ENCODE results near the gene ZSCAN23.
A peak's percentile ranks its signal among the peaks of the same experiment; 100 is the strongest.
"Not testable (repeated sequence)": the region's sequence is repeated elsewhere in the genome, so short reads cannot be mapped to it uniquely, and the experiment has no call there.

Gene ZSCAN23

DNA sequence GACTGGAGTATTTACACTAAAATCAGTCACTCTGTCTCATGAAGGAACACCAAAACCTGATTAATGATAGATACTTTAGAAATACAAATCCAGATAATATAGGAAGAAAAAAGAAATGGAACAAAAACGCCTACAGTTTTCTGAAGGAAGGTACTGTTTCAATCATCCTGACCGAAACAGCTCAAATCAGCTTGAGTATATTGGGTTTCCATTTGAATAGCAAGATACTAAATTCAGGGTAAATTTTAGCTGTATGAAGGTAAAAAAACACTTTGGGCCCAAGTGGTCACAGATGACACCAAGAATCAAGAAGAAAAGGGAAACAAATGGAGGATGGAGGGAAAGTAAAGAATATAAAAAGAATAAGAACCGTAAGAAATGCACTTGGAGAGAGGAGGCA is 6.9 kb downstream of the ZSCAN23 start:
- no peak for DNase-seq

DNA sequence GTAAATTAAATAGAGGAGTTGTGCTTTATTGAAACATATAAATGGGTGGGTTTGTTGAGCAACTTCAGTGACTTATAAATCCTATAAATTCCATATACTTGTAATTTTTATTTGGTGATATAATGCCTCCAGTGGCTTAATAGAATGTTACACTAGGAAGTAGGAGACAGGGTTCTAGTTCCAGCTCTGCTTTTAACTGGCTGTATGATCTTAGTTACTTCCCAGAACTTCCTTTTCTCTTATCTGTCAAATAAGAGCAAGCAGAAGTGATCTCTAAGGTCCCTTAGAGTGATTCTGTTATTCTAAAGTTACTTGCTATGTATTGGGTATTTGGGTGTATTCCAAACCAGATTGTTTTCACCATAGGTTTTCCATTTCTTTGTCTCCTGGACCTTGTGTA is 10.2 kb downstream of the ZSCAN23 start:
- no peak for DNase-seq

DNA sequence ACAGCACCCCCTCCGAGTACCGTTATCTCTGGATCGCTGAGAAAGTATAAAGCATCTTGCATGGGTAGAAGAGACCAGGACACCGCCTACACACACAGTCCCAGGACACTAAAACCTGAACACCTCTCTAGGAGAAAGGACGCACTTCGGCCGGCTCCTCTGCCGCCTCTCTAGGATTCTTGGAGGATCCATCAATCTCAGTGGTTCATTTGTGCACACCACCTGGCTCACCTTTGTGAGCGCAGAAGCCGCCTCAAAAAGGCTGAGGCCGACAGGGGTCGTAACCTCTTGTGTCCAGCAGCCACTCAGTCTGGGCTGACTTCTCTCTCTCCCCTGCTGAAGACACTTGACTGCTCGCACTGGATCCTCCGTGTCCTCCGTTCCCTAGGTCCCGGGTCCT is 13.5 kb downstream of the ZSCAN23 start:
- DNase-seq, result no peak

DNA sequence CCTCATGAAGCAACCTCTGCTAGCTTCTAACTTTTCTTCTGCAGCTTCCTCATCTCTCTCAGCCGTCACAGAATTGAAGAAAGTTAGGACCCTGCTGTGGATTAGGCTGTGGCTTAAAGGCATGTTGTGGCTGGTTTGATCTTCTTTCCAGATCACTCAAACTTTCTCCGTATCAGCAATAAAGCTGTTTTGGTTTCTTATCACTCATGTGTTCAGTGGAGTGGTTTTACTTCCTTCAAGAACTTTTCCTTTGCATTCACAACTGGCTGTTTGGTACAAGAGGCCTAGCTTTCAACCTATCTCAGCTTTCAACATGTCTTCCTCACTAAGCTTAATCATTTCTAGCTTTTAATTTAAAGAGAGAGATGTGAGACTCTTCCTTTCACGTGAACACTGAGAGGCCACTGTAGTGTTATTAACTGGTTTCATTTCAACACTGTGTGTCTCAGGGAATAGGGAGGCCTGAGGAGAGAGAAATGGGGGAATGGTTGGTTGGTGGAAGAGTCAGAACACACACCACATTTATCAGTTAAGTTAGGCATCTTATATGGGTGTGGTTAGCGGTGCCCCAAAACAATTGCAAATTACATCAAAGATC is 17.2 kb downstream of the ZSCAN23 start:
- no peak for DNase-seq

DNA sequence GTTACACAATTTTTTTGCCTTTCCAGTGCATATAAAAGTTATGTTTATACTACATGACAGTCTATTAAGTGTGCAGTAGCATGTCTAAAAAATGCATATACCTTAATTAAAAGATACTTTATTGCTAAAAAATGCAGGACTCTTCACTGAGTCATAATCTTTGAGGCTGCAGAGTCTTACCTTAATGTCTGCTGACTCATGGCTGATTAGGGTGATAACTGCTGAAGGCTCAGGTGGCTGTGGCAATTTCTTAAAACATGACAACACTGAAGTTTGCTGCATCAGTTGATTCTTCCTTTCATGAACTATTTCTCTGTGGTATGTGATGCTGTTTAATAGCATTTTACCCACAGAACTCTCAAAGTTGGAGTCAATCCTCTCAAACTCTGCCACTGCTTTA is 19.1 kb downstream of the ZSCAN23 start:
- DNase-seq, result no peak

DNA sequence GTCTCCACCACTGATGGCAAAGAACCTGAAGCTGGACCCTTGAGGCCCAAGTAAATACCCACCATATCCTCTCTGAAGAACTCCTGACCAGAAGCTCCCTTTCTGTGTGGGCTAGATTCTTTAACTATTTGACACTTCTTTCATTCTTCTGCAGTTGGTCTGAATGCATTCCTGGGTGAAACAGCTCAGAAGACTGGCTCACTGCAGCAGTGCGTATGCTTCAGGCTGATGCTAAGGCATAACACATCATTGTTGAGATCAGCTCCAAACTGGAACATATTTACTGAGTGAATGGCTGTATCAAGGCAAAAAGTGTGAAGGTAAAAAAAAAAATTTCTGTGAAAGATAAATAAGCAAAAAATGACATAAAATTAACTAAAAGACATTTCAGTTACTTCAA is 19.7 kb downstream of the ZSCAN23 start:
- no peak for DNase-seq

DNA sequence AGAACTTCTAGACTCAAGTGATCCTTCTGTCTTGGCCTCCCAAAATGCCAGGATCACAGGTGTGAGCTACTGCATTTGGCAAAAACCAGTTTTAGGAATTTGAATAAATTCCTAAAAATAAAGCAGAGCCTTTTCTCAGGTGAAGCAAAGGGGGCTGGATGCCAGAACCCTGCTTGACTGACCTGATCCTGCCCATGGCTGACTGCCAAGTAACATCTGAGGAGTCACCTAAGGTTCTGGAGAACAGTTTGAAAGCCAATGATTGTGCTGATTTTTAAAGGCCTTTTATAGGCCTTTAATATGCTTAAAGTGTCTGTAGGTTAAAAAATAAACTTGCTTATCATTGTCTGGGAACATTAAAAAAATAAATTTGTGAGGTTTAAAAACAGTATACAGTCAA is 29.6 kb downstream of the ZSCAN23 start:
- no peak for DNase-seq

DNA sequence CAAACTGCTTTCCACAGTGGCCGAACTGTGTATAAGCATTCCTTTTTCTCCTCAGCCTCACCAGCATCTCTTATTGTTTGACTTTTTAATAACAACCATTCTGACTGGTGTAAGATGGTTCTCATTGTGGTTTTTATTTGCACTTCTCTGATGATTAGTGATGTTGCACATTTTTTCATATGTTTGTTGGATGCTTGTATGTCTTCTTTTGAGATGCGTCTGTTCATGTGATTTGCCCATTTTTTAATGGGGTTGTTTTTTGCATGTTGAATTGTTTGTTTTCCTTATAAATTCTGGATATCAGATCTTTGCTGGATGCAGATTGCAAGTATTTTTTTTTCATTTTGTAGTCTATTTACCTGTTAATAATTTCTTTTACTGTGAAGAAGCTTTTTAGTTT is 32.5 kb downstream of the ZSCAN23 start:
- DNase-seq, result no peak

DNA sequence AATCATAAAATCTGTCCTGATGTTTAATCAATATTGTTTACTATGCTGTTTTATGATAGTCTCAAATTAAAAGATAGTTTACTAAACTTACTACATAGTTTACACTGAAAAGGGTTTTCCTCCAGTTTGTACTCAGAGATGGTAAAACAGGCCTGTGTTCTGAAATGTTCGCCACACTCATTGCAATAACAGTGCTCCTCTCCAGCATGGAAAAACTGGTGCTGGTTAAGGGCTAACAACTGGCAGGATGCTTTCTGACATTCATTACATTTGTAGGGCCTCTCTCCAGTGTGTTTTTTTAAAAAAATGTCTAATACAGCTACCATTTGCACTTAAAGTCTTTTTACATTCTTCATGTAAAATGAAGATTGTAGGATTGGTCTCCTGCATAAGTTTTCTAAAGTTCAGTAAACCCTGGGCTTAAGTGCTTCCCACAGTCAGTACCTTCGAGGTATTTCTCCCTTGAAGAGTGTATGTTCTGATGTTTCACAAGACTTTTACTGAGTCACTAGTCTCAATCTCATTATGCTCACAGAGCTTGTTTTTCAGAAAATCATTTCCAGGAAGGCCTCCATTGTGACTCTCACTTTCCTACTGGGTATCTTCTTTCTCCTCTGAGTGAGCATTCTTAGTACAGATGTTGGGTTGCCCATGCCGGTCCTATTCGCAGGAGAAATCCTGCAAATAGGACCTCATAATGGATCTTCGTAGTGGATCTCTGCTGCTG is 35.1 kb downstream of the ZSCAN23 start:
- DNase-seq, result no peak

DNA sequence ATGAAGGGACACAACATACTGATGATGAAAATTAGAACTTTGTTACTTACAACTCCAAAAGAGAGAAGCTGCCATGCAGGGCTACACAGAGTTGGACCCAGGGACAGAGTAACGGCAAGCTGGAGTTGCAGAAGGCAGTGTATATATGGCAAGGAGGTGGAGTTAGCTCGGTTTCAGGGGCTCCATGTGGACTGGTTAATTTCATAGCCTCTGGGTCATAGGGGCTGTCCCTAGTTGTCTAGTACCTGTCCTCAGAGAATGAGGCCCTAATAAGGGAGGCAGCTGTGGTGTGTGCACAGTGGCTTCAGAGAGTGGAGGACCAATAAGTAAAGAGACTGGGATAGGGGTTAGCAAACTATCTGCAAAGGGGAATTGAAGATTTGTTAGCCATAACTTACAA is 35.9 kb downstream of the ZSCAN23 start:
- no peak for DNase-seq

DNA sequence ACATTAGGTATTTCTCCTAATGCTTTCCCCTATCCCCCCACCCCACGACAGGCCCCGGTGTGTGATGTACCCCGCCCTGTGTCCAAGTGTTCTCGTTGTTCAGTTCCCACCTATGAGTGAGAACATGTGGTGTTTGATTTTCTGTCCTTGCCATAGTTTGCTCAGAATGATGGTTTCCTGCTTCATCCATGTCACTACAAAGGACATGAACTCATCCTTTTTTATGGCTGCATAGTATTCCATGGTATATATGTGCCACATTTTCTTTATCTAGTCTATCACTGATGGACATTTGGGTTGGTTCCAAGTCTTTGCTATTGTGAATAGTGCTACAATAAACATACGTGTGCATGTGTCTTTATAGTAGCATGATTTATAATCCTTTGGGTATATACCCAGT is 39.4 kb downstream of the ZSCAN23 start:
- not testable (repeated sequence) for DNase-seq

DNA sequence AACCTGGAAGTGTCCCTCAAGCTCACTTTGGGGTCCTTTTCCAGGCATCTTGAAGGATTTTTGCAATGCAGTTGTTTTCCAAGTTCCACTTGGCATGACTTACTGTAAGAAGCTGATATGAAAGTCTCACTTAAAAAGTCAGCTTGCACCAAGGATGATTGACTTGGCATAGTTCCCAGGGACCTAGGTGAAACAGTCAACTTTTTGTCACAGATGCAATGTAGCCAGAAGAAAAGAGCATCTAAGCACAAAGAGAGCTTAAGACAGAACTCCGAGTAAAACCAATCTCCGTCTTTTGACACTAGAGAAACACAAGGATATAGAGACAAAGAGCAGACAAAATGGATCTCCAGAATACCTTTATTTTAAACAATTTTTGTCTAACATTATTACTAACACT is 41.1 kb downstream of the ZSCAN23 start:
- DNase-seq, result no peak

DNA sequence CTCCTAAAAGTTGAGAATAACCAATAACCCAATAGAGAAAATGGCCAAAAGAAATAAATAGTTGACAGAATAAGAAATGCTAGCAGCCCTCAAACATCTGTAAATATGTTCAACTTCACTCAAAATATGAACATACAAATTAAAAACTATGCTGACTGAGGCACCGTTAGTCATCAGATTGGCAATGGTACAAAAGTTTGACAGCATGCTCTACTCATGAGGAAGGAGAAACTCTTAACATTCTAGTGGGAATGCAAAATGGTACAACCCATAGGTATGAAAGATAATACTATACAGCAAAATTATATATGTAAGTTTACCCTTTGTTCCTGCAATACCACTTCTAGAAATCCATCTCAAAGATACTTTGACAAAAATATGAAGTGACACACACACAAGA is 42.1 kb downstream of the ZSCAN23 start:
- no peak for DNase-seq

DNA sequence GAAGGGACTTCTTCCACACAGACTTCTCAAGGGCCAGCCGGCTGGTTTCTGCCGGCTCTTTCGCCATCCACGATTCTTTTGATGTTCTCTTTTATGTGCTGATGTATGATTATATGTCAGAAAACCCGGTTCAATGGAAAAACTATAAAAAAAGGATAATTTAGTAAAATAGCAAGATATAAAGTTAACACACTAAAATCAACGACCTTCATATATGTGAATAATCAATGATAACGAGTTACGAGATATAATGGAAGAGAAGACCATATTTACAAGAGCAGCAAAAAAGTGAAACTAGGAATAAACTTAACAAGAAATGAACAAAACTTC is 43.2 kb downstream of the ZSCAN23 start:
- no peak for DNase-seq

DNA sequence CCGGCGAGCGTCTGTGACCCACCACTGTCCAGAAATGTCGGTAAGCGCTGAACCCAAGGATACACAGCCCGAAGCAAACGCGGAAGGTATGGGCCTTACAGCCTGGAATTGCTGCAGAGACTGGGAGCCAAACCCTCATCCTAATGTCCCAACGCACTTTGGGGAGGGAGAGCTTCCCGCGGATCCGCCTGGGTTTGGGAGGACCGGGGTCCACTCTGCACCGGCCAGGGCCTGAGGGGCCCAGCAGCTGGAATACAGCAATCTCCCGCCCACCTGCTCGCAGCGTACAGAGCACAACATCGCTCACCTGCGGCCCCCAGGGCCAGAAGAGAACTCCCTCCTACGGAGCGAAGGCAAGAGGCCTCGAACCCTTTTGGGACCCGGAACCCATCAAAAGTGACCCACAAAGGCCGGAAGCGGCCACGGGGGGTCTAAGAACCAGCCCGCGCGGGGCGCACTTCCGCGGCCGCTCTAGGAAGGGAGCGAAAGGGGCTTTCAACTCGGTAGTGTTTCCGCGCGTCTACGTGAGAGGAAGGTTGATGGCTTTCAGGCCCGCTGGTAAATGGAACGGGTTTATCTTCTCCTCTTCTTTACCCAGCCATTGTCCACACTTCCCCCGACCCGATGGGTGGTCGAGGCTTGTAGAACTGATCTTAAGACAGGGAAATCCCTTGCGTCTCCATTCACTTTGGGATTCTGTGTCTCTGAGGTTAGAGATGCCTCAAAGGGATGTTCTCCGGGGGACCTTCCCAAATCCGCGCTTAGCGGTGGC is 43.8 kb downstream of the ZSCAN23 start, which contains the start of gene ZSCAN12:
Gene ZSCAN12, minus strand, starts transcription at position 398 of the 772 bp plus-strand sequence. CDS start 1,342 bp downstream, outside the sequence.
- DNase-seq, result peak; percentile 84

DNA sequence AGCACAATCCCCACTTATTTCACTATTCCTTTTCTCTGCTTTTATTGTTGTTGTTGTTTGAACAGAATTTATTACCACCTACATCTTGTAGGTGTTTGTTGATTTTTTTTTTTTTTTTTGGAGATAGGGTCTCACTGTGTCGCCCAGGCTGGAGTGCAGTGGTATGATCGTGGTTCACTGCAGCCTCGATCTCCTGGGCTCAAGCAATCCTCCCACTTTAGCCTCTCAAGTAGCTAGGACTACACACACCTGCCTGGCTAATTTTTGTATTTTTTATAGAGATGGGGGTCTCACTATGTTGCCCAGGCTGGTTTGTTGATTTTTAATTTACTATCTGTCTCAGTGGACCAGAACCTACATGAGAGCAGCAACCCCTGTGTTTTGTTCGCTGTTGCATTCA is 47.4 kb downstream of the ZSCAN23 start:
- no peak for DNase-seq

DNA sequence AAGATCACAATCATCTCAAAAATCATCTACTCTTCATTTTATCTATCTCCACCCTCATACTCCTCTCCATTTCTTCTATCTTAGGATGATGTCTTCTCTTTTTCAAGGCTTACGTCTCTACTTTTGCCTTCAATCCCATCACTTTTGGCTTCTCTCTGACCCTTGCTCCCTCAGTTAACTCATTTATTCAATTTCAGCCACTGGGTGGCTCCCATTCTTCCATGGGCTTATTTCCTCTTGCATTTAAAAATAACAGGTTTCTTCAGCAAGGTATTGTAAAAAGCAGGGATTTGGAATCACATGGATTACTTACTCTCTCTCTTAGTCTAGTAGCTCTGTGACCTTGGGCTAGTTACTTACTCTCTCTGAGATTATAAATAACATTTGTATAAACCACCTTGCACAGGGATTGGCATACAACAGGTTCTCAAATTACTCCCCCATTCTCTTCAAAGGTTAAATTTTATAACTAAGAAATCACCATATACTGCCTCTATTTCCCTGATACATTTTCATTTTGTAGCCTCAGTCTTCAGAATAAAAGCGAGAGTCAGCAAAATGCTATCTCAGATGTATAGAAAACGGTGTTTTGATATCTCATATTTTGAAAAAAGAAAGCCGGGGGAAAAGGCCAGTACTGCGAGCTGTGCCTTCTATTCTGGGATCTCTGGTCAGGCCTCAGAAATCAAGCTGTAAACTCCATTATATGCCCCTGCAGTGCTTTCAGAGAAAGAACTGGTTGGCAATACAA is 49.2 kb downstream of the ZSCAN23 start:
- no peak for DNase-seq

DNA sequence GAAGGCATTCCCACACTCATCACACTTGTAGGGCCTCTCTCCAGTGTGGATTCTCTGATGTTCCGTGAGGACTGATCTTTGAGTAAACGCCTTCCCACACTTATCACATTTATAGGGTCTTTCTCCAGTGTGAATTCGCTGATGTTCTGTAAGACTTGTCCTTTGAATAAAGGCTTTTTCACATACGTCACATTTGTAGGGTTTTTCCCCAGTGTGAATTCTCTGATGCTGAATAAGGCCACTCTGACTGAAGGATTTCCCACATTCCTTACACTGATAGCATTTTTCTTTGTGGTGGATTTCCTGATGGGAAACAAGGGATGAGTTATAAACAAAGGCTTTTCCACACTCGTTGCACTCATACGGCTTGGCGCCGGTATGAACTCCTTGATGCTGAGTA is 52.6 kb downstream of the ZSCAN23 start:
- DNase-seq, result no peak

DNA sequence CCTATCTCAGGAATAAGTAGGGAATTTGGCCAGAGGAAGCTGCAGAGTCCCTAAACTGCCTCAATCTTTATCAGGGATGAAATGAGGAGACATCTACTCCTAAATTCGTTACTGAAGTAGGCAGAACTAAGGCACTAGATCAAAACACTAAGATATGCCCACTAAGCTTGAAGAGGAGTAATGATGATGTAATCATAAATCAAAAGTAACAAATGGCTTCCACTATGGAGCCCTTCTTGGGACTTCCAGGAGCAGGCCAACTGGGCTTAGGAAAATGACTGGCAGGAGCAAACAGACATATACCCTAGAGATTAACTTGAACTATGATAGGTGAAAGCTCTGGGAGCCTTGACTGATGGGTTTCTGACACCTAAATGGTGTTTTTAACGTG is 59.2 kb downstream of the ZSCAN23 start:
- DNase-seq, result no peak

DNA sequence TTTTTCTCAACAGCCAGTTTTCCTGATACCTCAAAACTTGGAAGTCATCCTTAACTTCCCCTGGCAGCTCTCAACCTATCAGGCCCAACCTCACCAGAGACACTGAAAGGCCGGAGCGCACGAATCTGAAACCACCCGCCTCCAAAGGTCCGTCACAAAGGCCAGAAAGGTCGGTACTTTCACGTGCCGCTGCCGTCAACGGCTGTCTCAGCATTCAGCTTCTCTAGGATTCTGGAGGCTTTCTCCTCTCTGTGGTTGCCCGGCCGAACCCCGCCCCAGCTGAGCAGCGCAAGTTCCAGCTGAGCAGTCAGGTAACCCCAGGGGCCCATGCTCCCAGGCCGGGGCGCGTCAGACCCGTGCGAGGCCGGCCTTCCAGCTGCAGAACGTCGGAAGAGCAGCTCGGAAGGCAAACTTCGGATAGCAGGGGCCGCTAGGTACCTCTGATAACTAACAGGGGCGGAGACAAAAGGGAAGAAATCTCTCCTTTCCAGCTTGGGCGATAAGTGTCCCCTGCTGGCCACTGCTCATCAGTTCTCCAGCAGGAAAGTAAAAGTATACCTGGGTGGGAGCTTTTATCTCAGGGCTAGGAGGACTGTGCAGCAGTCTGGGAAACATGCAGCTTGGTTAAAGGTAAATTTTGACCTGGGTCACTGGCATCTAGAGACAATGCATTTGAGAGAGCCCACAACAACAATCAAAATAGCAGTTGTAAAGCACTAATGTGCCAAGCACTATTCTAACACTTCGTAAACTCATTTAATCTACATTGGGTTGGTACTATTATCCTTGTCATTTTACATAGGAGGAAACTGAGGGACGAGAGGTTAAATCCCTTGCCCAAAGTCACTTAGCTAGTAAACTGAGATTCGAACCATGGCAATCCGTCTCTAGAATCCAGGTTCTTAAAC is 59.8 kb downstream of the ZSCAN23 start:
- DNase-seq, result peak; percentile 44

Data from activated CD8-positive, alpha-beta memory T cell treated with anti-CD3 and anti-CD28 coated beads, Interleukin-2, amount 50 U/mL, for 4 hours (primary cell).